C4-2B (cell line): ENCODE data around the gene PRKCA.

Experiments
- CTCF ChIP-seq: fragments of 450-650 bp; conservative IDR thresholded peaks from 2 replicates; pipeline ENCODE4 v1.5.1; 2017; ENCODE audit warnings: mild to moderate bottlenecking
- ZFX ChIP-seq: fragments of 450-650 bp; IDR thresholded peaks from 2 replicates; pipeline ENCODE4 v1.6.1; 2017

- TF ChIP-seq CTCF, result no peak
- TF ChIP-seq ZFX, result no peak
Measured at GRCh38 chr17:66312912-66313311, 10.5 kb downstream of the PRKCA start.
